Dermis microvascular lymphatic vessel endothelial cell (primary cell): ENCODE measurements around the gene NOP53. TPM values are rescaled to one million over a fixed set of nuclear protein-coding genes. Genes with fewer than 3 reads are reported as not detected.
"Not testable (repeated sequence)": the region's sequence is repeated elsewhere in the genome, so short reads cannot be mapped to it uniquely, and the experiment has no call there.

Source experiments
- DNase-seq, 2 donors: peaks; one replicate each; pipeline versions ENCODE4 v3.0.0 to v3.0.0-alpha.2; 2010; ENCODE audit warnings: low read depth in 2 of 2
- total RNA-seq: library from RNA; depleted of rRNA; stranded (reverse); fragments of >200 nt; gene quantifications from 2 replicates; pipeline ENCODE4 v1.2.1, GENCODE V29; 2014

NOP53 gene
- 71.5 and 106 TPM in 2 replicates for total RNA-seq

GRCh38 chr19:47745010-47745901 is at the start of gene NOP53:
NOP53 (plus strand) TSS chr19:47745546; CDS start chr19:47745560, 14 bp downstream.
- DNase-seq: peak; percentile 96 to 97

GRCh38 chr19:47696635-47697034 is 48.7 kb upstream of the NOP53 start:
- no peak for DNase-seq

- peak; percentile 44 to 76 for DNase-seq
Measured at GRCh38 chr19:47697863-47698609, 47.3 kb upstream of the NOP53 start.

DNA sequence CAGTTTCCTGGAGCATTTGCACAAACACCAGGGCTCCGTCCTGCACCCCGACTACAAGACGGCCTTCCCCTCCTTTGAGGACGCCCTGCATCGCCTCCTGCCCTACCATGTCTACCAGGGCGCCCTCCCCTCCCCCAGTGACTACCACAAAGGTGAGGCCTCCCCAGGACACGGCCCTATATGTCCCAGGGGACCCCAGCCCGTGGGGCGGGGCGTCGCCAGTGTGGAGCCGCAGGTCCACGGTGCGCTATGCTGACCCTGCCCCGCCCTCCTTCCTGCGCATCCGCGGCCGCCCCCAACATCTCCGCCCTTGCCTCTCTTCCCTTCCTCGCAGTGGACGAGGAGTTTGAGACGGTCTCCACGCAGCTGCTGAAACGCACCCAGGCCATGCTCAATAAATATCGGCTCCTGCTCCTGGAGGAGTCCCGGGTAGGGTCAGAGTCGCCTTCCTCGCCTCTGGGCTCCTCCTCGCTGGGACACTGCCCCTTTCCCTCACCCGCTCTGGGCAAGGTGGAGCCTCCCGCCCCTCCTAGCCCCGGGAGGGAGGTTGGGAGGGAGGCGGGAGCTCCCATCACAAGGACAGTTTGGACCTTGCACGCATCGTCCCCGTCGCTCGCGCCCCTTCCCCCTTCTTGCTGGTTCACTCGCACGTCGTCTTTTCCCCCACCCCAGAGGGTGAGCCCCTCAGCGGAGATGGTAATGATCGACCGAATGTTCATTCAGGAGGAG is 46.6 kb upstream of the NOP53 start:
- DNase-seq: no peak

GRCh38 chr19:47699360-47699917 is 45.9 kb upstream of the NOP53 start:
- DNase-seq: peak in 1 of 2 donors; percentile 48

DNA sequence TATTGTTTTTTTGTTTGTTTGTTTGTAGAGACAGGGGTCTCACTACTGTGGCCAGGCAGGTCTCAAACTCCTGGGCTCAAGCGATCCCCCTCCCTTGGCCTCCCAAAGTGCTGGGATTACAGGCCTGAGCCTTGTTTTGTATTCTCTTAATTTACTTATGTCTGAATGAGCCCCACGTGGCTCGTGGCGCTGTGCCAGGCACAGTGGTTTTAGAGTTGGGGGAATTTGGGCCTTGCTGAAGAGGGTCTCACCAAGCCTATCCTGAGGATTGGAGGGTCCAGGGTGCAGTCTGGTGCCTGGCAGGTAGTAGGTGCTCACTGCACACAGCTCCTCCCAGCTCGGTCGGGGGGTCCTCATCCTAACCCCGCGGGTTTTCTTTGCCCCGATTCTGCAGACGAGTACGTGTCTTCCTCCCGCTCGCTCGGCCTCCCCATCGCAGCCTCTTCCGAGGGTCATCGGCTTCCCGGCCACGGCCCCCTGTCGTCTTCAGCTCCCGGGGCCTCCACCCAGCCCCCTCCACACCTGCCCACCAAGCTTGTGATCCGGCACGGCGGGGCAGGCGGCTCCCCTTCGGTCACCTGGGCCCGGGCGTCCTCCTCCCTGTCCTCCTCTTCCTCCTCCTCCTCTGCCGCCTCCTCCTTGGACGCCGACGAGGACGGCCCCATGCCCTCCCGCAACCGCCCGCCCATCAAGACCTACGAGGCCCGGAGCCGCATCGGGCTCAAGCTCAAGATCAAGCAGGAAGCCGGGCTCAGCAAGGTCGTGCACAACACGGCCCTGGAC is 44.2 kb upstream of the NOP53 start:
- DNase-seq: no peak

- DNase-seq: no peak
Measured at GRCh38 chr19:47701717-47702552, 43.4 kb upstream of the NOP53 start.

DNA sequence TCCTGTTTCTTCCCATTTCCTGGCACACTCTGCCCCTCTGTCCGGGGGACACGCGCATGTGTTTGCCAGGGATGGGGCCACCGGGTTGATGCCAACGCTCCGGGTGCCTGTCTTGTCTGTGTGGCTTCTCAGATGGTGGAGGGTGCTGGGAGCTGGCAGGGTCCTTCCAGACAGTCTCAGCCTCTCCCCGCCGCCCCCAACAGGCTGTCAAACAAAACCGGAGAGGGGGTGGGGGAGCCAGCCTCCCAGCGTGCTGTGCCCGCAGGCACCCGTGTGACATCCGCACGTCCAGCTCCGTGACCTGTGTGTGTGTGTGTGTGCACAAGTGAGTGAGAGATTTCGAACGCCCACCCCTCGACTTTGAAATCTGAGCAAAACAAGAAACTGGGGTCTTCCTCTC is 42.7 kb upstream of the NOP53 start:
- no peak for DNase-seq

GRCh38 chr19:47703301-47703700 is 42.0 kb upstream of the NOP53 start:
- no peak for DNase-seq

- no peak for DNase-seq
Measured at GRCh38 chr19:47704024-47704423, 41.3 kb upstream of the NOP53 start.

- no peak for DNase-seq
Measured at GRCh38 chr19:47704656-47705055, 40.7 kb upstream of the NOP53 start.

DNA sequence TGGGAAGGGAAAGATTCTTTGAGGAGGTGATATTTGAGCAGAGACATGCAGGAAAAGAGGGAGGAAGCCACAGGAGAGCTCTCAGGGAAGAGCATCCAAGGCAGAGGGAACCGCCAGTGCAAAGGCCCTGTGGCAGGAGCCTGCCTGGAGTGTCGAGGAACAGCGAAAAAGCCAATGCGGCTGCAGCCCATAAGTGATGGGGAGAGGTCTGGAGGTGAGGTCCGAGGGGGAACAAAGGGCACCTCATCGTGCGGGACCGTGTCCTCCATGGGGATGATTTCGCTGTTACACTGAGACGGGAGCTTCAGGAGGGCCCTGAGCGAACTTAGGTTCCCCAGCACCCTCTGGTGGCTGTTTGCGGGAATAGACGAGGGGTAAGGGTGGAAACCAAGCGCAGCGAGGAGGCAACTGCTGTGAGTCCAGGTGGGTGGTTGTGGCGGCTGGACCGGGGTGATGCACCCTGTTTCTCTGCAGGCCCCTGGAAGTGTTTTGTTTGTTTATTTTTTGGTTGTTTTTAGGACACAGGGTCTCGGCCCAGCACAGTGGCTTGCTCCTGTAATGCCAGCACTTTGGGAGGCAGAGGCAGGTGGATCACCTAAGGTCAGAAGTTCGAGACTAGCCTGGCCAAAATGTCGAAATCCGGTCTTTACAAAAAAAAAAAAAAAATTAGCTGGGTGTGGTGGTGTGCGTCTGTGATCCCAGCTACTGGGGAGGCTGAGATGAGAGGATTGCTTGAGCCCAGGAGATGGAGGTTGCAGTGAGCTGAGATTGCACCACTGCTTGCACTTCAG is 38.0 kb upstream of the NOP53 start:
- DNase-seq: peak; percentile 63 to 76

- no peak for DNase-seq
Measured at GRCh38 chr19:47711652-47712242, 33.6 kb upstream of the NOP53 start.

- DNase-seq: peak; percentile 43 to 82
Measured at GRCh38 chr19:47713046-47714021, 32.0 kb upstream of the NOP53 start, which contains the start of gene EHD2. EHD2 (plus strand) TSS chr19:47713422; CDS start chr19:47716613, 3,191 bp downstream.

- peak in 1 of 2 donors; percentile 25 for DNase-seq
Measured at GRCh38 chr19:47714339-47714738, 31.0 kb upstream of the NOP53 start.

- DNase-seq: not testable (repeated sequence)
Measured at GRCh38 chr19:47714855-47715254, 30.5 kb upstream of the NOP53 start.

DNA sequence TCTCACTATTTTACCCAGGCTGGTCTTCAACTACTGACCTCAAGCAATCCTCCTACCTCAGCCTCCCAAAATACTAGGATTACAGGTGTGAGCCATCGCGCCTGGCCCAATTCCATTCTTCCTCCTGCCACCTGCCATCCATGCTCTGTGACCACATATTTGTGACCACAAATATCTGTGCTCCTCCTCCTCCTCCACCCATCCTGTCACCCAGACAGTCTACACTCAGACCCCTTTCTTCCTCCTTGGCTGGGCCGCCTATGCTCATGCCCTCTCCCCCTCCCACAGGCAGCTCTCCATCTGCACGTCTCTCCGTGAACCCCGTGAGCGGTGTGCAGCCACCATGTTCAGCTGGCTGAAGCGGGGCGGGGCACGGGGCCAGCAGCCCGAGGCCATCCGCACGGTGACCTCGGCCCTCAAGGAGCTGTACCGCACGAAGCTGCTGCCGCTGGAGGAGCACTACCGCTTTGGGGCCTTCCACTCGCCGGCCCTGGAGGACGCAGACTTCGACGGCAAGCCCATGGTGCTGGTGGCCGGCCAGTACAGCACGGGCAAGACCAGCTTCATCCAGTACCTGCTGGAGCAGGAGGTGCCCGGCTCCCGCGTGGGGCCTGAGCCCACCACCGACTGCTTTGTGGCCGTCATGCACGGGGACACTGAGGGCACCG is 28.9 kb upstream of the NOP53 start:
- no peak for DNase-seq
